AG04450 (cell line): ENCODE measurements around the gene USB1. TPM values are rescaled to one million over a fixed set of nuclear protein-coding genes. Genes with fewer than 3 reads are reported as not detected.

Experiments used
- CTCF ChIA-PET: fragments of 300-600, 350-600 bp; formaldehyde crosslinking; extraction: SDS; loops from one replicate; lab custom pipeline; 2022; ENCODE audit warnings: antibody characterized with exemption, inconsistent platforms; lab: Charles Lee
- POLR2A ChIA-PET: fragments of 350-600 bp; formaldehyde crosslinking; extraction: SDS; loops from one replicate; lab custom pipeline; 2021; ENCODE audit warnings: antibody characterized with exemption, inconsistent platforms; lab: Yijun Ruan, JAX
- DNase-seq: peaks from one replicate; pipeline ENCODE4 v3.0.0-alpha.2; 2011; ENCODE audit warnings: low read depth, low spot score
- H3K27ac ChIP-seq: one replicate; pipeline ENCODE4 v1.5.1; 2012; ENCODE audit warnings: low read depth, low read length, control low read depth
- H3K27me3 ChIP-seq: one replicate; pipeline ENCODE4 v1.6.0; 2012; ENCODE audit warnings: low read length; ENCODE audit not compliant: control insufficient read depth, insufficient read depth
- H3K4me3 ChIP-seq: 2 replicates; pipeline ENCODE4 v1.5.1; 2011; ENCODE audit warnings: mild to moderate bottlenecking, low read depth, low read length, control low read depth
- H3K9me3 ChIP-seq: 2 replicates; pipeline ENCODE4 v1.5.1; 2012; ENCODE audit warnings: low read length; ENCODE audit not compliant: control insufficient read depth, insufficient read depth
- CTCF ChIP-seq: IDR thresholded peaks from 2 replicates; pipeline ENCODE4 v1.5.1; 2011; ENCODE audit warnings: low read depth, low read length, control low read depth, inconsistent platforms
- polyA minus RNA-seq: library from RNA; depleted of rRNA, polyadenylated mRNA; stranded (reverse); fragments of >200 nt; gene quantifications from 2 replicates; pipeline ENCODE4 v1.2.3, GENCODE V29; 2011; rRNA and poly(A)+ RNA removed
- polyA plus RNA-seq: library from polyadenylated mRNA; depleted of rRNA; stranded (reverse); fragments of >200 nt; gene quantifications from 2 replicates; pipeline ENCODE4 v1.2.3, GENCODE V29; 2011; rRNA removed

USB1 gene
- polyA plus RNA-seq (48.7 and 57.9 TPM in 2 replicates), polyA minus RNA-seq (52.0 and 73.3 TPM in 2 replicates)

GRCh38 chr16:58000706-58001676 is at the start of gene USB1:
Gene USB1, plus strand, starts transcription at chr16:58001407. Its CDS starts 77 bp downstream, at chr16:58001484.
- peak; percentile 52 for TF ChIP-seq CTCF
- no peaks in the 10 kb centered on the region for H3K9me3 ChIP-seq
- peak within 1 kb of the TSS; percentile 47 for H3K27ac ChIP-seq
- peak; percentile 39 for DNase-seq
- no peaks in the 10 kb centered on the region for H3K27me3 ChIP-seq
- peak within 1 kb of the TSS; percentile 89 for H3K4me3 ChIP-seq
- ChIA-PET CTCF (interaction anchor here (0.7 to 8.1 kb wide), 11 partner anchors 18 to 755 kb away, joined by 3 to 47 read pairs (median 4); no protein-coding TSS in a partner anchor), POLR2A (interaction anchor here (1.3 kb wide), 1 partner anchor 115 kb away, joined by 3 read pairs; no protein-coding TSS in a partner anchor)

DNA sequence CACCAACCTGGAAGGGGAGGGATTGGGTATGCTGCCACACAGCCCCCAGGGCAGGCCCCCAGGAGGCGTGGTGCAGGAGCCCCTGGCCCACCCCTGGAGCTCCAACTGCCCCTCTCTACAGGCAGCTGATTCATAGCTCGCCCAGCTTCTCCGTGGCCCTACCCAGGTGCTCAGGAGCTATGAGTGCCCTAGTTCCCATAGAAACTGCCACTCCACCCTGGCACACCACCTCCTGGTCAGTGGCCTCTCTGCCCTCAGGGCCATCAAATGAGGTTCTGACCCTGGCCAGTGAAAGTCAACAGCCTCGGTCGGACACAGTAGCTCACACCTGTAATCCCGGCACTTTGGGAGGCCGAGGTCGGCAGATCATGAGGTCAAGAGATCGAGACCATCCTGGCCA is 48.3 kb upstream of the USB1 start:
- no peak for TF ChIP-seq CTCF
- Histone ChIP-seq H3K9me3 (no peaks in the 10 kb centered on the region), H3K27me3 (peaks cover 12% of the 10 kb centered on the region), H3K4me3 (no peak overlapping the region), H3K27ac (no peak overlapping the region)
- CTCF ChIA-PET, result no interaction called here
- no peak for DNase-seq
- POLR2A ChIA-PET, result no interaction called here

GRCh38 chr16:57953857-57954256 is 47.4 kb upstream of the USB1 start:
- ChIA-PET POLR2A (no interaction called here), CTCF (interaction anchor here (1.1 kb wide), 1 partner anchor 54 kb away, joined by 3 read pairs; no protein-coding TSS in a partner anchor)
- Histone ChIP-seq H3K4me3 (no peak overlapping the region), H3K9me3 (no peaks in the 10 kb centered on the region), H3K27me3 (peaks cover 10% of the 10 kb centered on the region), H3K27ac (no peak overlapping the region)
- no peak for TF ChIP-seq CTCF
- DNase-seq, result no peak

GRCh38 chr16:57955572-57956188 is 45.5 kb upstream of the USB1 start:
- no peak for DNase-seq
- no peak for TF ChIP-seq CTCF
- no peak overlapping the region for H3K27ac ChIP-seq
- CTCF ChIA-PET, result interaction anchor here (1.1 kb wide), 1 partner anchor 44 kb away, joined by 3 read pairs; no protein-coding TSS in a partner anchor
- no peak overlapping the region for H3K4me3 ChIP-seq
- no peaks in the 10 kb centered on the region; the same call in 1 of the 2 replicates for H3K9me3 ChIP-seq
- H3K27me3 ChIP-seq, result peaks cover 16% of the 10 kb centered on the region
- POLR2A ChIA-PET, result no interaction called here
